ENCODE measurements around the gene MAOB. TPM values are rescaled to one million over a fixed set of nuclear protein-coding genes. Genes with fewer than 3 reads are reported as not detected.

MAOB gene
- total RNA-seq, 1 experiment from 2014 or later = 0.34 TPM

DNA sequence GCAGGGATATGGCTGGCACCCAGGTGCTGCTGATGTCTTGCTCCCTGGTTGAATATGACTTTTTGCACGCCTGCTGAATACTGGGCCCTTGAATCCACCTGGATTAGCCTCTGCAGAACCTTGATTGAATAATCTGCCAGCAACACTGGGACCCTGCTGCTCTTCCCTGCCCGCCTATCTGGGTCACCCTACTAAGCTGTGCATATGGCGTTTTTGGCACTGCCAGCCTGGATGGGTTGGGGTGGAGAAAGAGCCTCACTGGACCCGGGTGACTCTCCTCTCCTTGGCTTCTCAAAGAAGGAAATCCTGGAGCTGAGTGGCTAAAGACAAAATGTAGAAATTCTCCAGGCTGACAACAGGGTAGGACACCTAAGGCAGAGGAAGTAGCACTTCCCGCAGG is 126.2 kb downstream of the MAOB start:
- intact Hi-C loops (cut with micrococcal nuclease; ENCODE audit: unreplicated experiment) = no loop called here
- POLR2A ChIA-PET = no interaction called here
- TF ChIP-seq, protein P1, sequence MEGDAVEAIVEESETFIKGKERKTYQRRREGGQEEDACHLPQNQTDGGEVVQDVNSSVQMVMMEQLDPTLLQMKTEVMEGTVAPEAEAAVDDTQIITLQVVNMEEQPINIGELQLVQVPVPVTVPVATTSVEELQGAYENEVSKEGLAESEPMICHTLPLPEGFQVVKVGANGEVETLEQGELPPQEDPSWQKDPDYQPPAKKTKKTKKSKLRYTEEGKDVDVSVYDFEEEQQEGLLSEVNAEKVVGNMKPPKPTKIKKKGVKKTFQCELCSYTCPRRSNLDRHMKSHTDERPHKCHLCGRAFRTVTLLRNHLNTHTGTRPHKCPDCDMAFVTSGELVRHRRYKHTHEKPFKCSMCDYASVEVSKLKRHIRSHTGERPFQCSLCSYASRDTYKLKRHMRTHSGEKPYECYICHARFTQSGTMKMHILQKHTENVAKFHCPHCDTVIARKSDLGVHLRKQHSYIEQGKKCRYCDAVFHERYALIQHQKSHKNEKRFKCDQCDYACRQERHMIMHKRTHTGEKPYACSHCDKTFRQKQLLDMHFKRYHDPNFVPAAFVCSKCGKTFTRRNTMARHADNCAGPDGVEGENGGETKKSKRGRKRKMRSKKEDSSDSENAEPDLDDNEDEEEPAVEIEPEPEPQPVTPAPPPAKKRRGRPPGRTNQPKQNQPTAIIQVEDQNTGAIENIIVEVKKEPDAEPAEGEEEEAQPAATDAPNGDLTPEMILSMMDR (IDR thresholded peaks at IDR 0.05; ENCODE audit: insufficient read depth in 1 of 2, low read depth in 1 of 2, low read length in 1 of 2, severe bottlenecking in 1 of 2, unreplicated experiment in 1 of 2) = no peak
- Mint-ChIP-seq H3K9me3 (ENCODE audit: unreplicated experiment) (no peaks in the 10 kb centered on the region), H3K36me3 (ENCODE audit: insufficient read depth, unreplicated experiment) (no peaks in the 10 kb centered on the region), H3K27ac (ENCODE audit: unreplicated experiment) (no peak overlapping the region), H3K4me1 (ENCODE audit: low read depth, unreplicated experiment) (no peaks in the 10 kb centered on the region), H3K4me3 (ENCODE audit: unreplicated experiment) (no peak overlapping the region), H3K27me3 (ENCODE audit: insufficient read depth, unreplicated experiment) (no peaks in the 10 kb centered on the region)
- no peaks in the 10 kb centered on the region for H3K27me3 ChIP-seq (replicated peaks; ENCODE audit: control insufficient read depth, insufficient read depth, low read length)
- no peaks in the 10 kb centered on the region for H3K9me3 ChIP-seq
- no peaks in the 10 kb centered on the region for H3K4me1 ChIP-seq
- no peak for DNase-seq
- H3K4me3 ChIP-seq (ENCODE audit: low read depth, low read length) = no peak overlapping the region
- CTCF ChIA-PET = no interaction called here
- no peaks in the 10 kb centered on the region for H3K36me3 ChIP-seq (ENCODE audit: control insufficient read depth, insufficient read depth, low read length)
- BruUV-seq (replicated peaks) = no TSS peak

DNA sequence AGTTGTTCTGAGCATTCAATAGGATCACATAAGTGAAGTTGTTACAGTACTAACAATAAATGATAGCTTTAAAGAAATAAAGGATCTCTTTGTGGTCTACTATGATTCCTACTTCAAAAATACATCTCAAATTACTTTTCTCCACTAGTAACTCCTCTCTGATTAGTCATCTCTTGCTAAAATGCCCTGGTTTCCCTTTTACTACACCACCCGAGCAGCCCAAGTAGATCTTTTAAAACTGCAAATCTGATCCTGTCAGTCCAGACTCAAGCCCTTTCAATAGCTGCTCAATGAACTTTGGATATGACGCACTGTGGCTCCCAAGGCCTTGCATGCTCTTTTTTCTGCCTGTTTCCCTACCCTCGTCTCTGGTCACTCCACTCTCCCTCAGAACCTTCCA is 128.6 kb downstream of the MAOB start:
- no peaks in the 10 kb centered on the region for H3K27me3 Mint-ChIP-seq (ENCODE audit: insufficient read depth, unreplicated experiment)
- Histone ChIP-seq H3K36me3 (ENCODE audit: control insufficient read depth, insufficient read depth, low read length) (no peaks in the 10 kb centered on the region), H3K27me3 (replicated peaks; ENCODE audit: control insufficient read depth, insufficient read depth, low read length) (no peaks in the 10 kb centered on the region), H3K4me3 (ENCODE audit: low read depth, low read length) (no peak overlapping the region), H3K4me1 (no peaks in the 10 kb centered on the region), H3K9me3 (no peaks in the 10 kb centered on the region)
- no peak for DNase-seq
- TF ChIP-seq, protein P1 (IDR thresholded peaks at IDR 0.05; ENCODE audit: insufficient read depth in 1 of 2, low read depth in 1 of 2, low read length in 1 of 2, severe bottlenecking in 1 of 2, unreplicated experiment in 1 of 2) = no peak
- H3K9me3 Mint-ChIP-seq (ENCODE audit: unreplicated experiment) = no peaks in the 10 kb centered on the region
- intact Hi-C loops (cut with micrococcal nuclease; ENCODE audit: unreplicated experiment) = loop anchor here (5.0 kb wide), 1 partner anchor 96 kb away; the partner anchor contains the start of gene MAOA
- no TSS peak for BruUV-seq (replicated peaks)
- POLR2A ChIA-PET = no interaction called here
- H3K36me3 Mint-ChIP-seq (ENCODE audit: insufficient read depth, unreplicated experiment) = no peaks in the 10 kb centered on the region
- H3K4me3 Mint-ChIP-seq (ENCODE audit: unreplicated experiment) = no peak overlapping the region
- H3K4me1 Mint-ChIP-seq (ENCODE audit: low read depth, unreplicated experiment) = no peaks in the 10 kb centered on the region
- H3K27ac Mint-ChIP-seq (ENCODE audit: unreplicated experiment) = no peak overlapping the region
- CTCF ChIA-PET = interaction anchor here (1.2 kb wide), 1 partner anchor 188 kb away, joined by 3 read pairs; no protein-coding TSS in a partner anchor

DNA sequence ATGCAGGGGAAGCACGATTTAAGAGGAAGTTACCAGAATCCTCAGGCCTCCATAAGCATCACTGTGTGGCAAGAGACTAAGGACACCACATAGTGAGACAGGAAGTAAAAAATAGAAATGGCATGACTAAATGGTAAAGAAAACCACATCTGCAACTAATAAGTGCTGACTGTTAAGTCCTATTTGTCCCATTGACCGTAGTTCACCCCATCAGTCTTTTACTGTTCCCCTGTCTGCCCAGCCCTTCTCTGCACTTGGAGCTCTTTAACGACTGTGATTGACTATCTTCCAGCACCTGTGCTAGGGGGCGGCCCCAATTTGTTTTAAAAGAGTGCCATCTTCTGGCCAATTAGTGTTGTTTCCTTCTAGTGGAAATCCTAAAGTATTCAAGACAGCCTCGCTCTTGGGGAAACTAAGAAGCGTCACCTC is 132.0 kb downstream of the MAOB start:
- Mint-ChIP-seq H3K27ac (ENCODE audit: unreplicated experiment) (no peak overlapping the region), H3K27me3 (ENCODE audit: insufficient read depth, unreplicated experiment) (no peaks in the 10 kb centered on the region), H3K9me3 (ENCODE audit: unreplicated experiment) (no peaks in the 10 kb centered on the region), H3K36me3 (ENCODE audit: insufficient read depth, unreplicated experiment) (no peaks in the 10 kb centered on the region), H3K4me1 (ENCODE audit: low read depth, unreplicated experiment) (no peaks in the 10 kb centered on the region), H3K4me3 (ENCODE audit: unreplicated experiment) (no peak overlapping the region)
- no peaks in the 10 kb centered on the region for H3K4me1 ChIP-seq
- POLR2A ChIA-PET = no interaction called here
- TF ChIP-seq, protein P1 (IDR thresholded peaks at IDR 0.05; ENCODE audit: insufficient read depth in 1 of 2, low read depth in 1 of 2, low read length in 1 of 2, severe bottlenecking in 1 of 2, unreplicated experiment in 1 of 2) = peak; percentile 26 to 53
- H3K9me3 ChIP-seq = no peaks in the 10 kb centered on the region
- no peaks in the 10 kb centered on the region for H3K27me3 ChIP-seq (replicated peaks; ENCODE audit: control insufficient read depth, insufficient read depth, low read length)
- no peak overlapping the region for H3K4me3 ChIP-seq (ENCODE audit: low read depth, low read length)
- CTCF ChIA-PET = interaction anchor here (0.5 to 1.5 kb wide), 8 partner anchors 47 to 193 kb away, joined by 3 to 22 read pairs (median 3); no protein-coding TSS in a partner anchor
- no TSS peak for BruUV-seq (replicated peaks)
- DNase-seq = peak; percentile 45 to 46
- H3K36me3 ChIP-seq (ENCODE audit: control insufficient read depth, insufficient read depth, low read length) = no peaks in the 10 kb centered on the region
- intact Hi-C loops (cut with micrococcal nuclease; ENCODE audit: unreplicated experiment) = loop anchor here (1.0 to 5.0 kb wide), 3 partner anchors 93 to 191 kb away; partner anchors contain the start of gene MAOA
